ENCODE data around the gene OXSR1. TPM values are rescaled to one million over a fixed set of nuclear protein-coding genes. Genes with fewer than 3 reads are reported as not detected.

OXSR1 gene
- total and polyA plus RNA-seq, 10 donors, result 9.3 to 45.0 (median 30.5) TPM

DNA sequence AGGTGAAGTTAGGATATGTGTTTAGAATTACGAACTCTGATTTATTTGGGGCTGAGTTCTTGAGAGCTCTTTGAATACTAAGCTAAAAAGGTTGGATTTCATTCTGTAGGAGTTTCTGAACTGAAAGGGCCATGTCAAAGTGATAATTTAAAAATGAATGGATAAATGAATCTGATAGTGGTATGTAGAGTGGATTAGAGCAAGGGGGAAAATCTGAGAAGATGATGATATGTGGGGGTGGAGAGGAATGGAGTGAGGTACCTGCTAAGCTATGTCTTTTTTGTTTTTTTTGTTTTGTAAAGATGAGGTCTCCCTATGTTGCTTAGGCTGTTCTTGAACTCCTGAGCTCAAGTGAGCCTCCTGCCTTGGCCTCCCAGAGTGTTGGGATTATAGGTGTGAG lies 55.7 kb downstream of the OXSR1 start:
- intact Hi-C loops (cut with DNase I; ENCODE audit: low total_unique reads), result no loop called here
- WGBS, 5 donors, result 97 to 100% (median 98%) methylated on average over 1 of the region's 1 CpG
- Histone ChIP-seq H3K27me3 (replicated peaks in 1 of 7) (no peaks in the 10 kb centered on the region), H3K27ac (no peak overlapping the region), H3K4me1 (no peaks in the 10 kb centered on the region), H3K9me3 (no peaks in the 10 kb centered on the region), H3K4me3 (no peak overlapping the region), H3K36me3 (peaks cover 0 to 69% (median 25%) of the 10 kb centered on the region in 6 donors)
- DNase-seq, result no peak
- TF ChIP-seq POLR2AphosphoS5 (IDR thresholded peaks at IDR 0.05), result no peak
- no peak for TF ChIP-seq POLR2A (IDR thresholded peaks at IDR 0.05)
- TF ChIP-seq, protein P1, sequence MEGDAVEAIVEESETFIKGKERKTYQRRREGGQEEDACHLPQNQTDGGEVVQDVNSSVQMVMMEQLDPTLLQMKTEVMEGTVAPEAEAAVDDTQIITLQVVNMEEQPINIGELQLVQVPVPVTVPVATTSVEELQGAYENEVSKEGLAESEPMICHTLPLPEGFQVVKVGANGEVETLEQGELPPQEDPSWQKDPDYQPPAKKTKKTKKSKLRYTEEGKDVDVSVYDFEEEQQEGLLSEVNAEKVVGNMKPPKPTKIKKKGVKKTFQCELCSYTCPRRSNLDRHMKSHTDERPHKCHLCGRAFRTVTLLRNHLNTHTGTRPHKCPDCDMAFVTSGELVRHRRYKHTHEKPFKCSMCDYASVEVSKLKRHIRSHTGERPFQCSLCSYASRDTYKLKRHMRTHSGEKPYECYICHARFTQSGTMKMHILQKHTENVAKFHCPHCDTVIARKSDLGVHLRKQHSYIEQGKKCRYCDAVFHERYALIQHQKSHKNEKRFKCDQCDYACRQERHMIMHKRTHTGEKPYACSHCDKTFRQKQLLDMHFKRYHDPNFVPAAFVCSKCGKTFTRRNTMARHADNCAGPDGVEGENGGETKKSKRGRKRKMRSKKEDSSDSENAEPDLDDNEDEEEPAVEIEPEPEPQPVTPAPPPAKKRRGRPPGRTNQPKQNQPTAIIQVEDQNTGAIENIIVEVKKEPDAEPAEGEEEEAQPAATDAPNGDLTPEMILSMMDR (IDR thresholded peaks at IDR 0.05 in 8 of 11, conservative IDR thresholded peaks at IDR 0.05 in 3 of 11), result no peak

- 57 to 80% (median 74%) methylated on average over 7 of the region's 7 CpGs for WGBS, 5 donors
- H3K4me1 ChIP-seq, result no peaks in the 10 kb centered on the region
- no peak overlapping the region for H3K4me3 ChIP-seq
- intact Hi-C loops (cut with DNase I; ENCODE audit: low total_unique reads), result no loop called here
- DNase-seq, result no peak
- no peaks in the 10 kb centered on the region for H3K9me3 ChIP-seq
- peaks cover 0 to 69% (median 31%) of the 10 kb centered on the region in 6 donors for H3K36me3 ChIP-seq
- no peaks in the 10 kb centered on the region for H3K27me3 ChIP-seq (replicated peaks in 1 of 7)
- H3K27ac ChIP-seq, result no peak overlapping the region
- no peak for TF ChIP-seq POLR2A (IDR thresholded peaks at IDR 0.05)
- no peak for TF ChIP-seq POLR2AphosphoS5 (IDR thresholded peaks at IDR 0.05)
- TF ChIP-seq, protein P1 (IDR thresholded peaks at IDR 0.05 in 8 of 11, conservative IDR thresholded peaks at IDR 0.05 in 3 of 11), result no peak
Measured at GRCh38 chr3:38222032-38222634, 56.8 kb downstream of the OXSR1 start.

- intact Hi-C loops (cut with DNase I; ENCODE audit: low total_unique reads), result no loop called here
- no peak for DNase-seq
- H3K27me3 ChIP-seq (replicated peaks in 1 of 7), result no peaks in the 10 kb centered on the region
- peaks cover 0 to 15% (median 0%) of the 10 kb centered on the region in 6 donors for H3K4me1 ChIP-seq
- H3K4me3 ChIP-seq, result no peak overlapping the region
- peaks cover 0 to 76% (median 35%) of the 10 kb centered on the region in 6 donors for H3K36me3 ChIP-seq
- H3K9me3 ChIP-seq, result no peaks in the 10 kb centered on the region
- no peak overlapping the region for H3K27ac ChIP-seq
- TF ChIP-seq POLR2AphosphoS5 (IDR thresholded peaks at IDR 0.05), result no peak
- 92 to 96% (median 95%) methylated on average over 4 of the region's 4 CpGs for WGBS, 5 donors
Measured at GRCh38 chr3:38224357-38224756, 59.0 kb downstream of the OXSR1 start.

DNA sequence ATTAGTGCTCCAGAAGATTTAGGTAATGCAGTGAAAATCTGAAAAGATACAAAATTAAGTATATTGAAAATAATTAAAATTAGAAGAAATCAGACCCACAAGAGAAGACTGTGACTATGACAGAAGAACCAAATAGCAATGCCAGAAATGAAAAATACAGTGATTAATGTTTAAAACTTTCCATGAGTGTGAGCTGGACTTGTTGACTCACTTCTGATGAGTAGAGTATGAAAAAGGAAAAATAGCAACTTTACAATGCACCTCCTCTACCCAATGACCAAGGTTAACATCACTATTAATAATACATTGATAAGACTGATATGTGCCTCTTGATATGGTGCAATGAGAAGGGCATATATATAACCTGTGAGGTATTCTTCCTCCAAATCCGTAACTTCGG lies 60.9 kb downstream of the OXSR1 start:
- no peak overlapping the region for H3K4me3 ChIP-seq
- DNase-seq, result no peak
- H3K9me3 ChIP-seq, result no peaks in the 10 kb centered on the region
- no peak overlapping the region for H3K27ac ChIP-seq
- intact Hi-C loops (cut with DNase I; ENCODE audit: low total_unique reads), result no loop called here
- TF ChIP-seq POLR2AphosphoS5 (IDR thresholded peaks at IDR 0.05), result no peak
- TF ChIP-seq, protein P1 (IDR thresholded peaks at IDR 0.05 in 8 of 11, conservative IDR thresholded peaks at IDR 0.05 in 3 of 11), result no peak
- TF ChIP-seq POLR2A (IDR thresholded peaks at IDR 0.05), result no peak
- WGBS, 5 donors, result 95 to 100% (median 97%) methylated on average over 2 of the region's 2 CpGs
- no peaks in the 10 kb centered on the region for H3K27me3 ChIP-seq (replicated peaks in 1 of 7)
- H3K4me1 ChIP-seq, result peaks cover 0 to 15% (median 0%) of the 10 kb centered on the region in 6 donors
- H3K36me3 ChIP-seq, result peaks cover 0 to 95% (median 46%) of the 10 kb centered on the region in 6 donors

Data from spleen (tissue), 11 donors.